Mesenchymal stem cell (in vitro differentiated cells and primary cell): ENCODE results near the gene MED13L.

Experiments used
- DNase-seq: peaks from one replicate; pipeline ENCODE4 v3.0.0-alpha.2; 2013
- H2AFZ ChIP-seq: one replicate; pipeline ENCODE4 v1.6.1; 2013; ENCODE audit warnings: low read depth, mild to moderate bottlenecking, control low read depth, inconsistent platforms, low read length, moderate library complexity
- H2AK5ac ChIP-seq: 2 replicates; pipeline ENCODE4 v1.6.1; 2013; ENCODE audit warnings: low read length, moderate library complexity, mild to moderate bottlenecking, inconsistent platforms; ENCODE audit not compliant: severe bottlenecking
- H2BK120ac ChIP-seq: one replicate; pipeline ENCODE4 v1.6.1; 2013; ENCODE audit warnings: low read depth, mild to moderate bottlenecking, inconsistent platforms, low read length, moderate library complexity
- H2BK12ac ChIP-seq, 2 experiments: one replicate each; pipeline ENCODE4 v1.6.1; 2013; ENCODE audit warnings: inconsistent platforms in 2 of 2, low read length in 2 of 2, mild to moderate bottlenecking in 2 of 2, moderate library complexity in 2 of 2, control low read depth in 1 of 2
- H2BK15ac ChIP-seq: one replicate; pipeline ENCODE4 v1.6.1; 2013; ENCODE audit warnings: mild to moderate bottlenecking, low read depth, inconsistent platforms; ENCODE audit not compliant: poor library complexity, severe bottlenecking
- H2BK5ac ChIP-seq: 2 replicates; pipeline ENCODE4 v1.6.1; 2013; ENCODE audit warnings: low read depth, mild to moderate bottlenecking, low read length, control low read depth, inconsistent platforms; ENCODE audit not compliant: poor library complexity, severe bottlenecking
- H3K14ac ChIP-seq, 2 experiments: one replicate each; pipeline ENCODE4 v1.6.1; 2013; ENCODE audit warnings: inconsistent platforms in 2 of 2, low read length in 2 of 2, control low read depth in 1 of 2, mild to moderate bottlenecking in 1 of 2, moderate library complexity in 1 of 2
- H3K18ac ChIP-seq, 2 experiments: one replicate each; pipeline ENCODE4 v1.6.1; 2013; ENCODE audit warnings: inconsistent platforms in 2 of 2, low read length in 2 of 2, control low read depth in 1 of 2, low read depth in 1 of 2, mild to moderate bottlenecking in 1 of 2
- H3K23ac ChIP-seq, 2 experiments: one replicate each; pipeline ENCODE4 v1.6.1; 2013; ENCODE audit warnings: inconsistent platforms in 2 of 2, low read length in 2 of 2, mild to moderate bottlenecking in 2 of 2, moderate library complexity in 2 of 2, control low read depth in 1 of 2
- H3K27ac ChIP-seq: 2 replicates; pipeline ENCODE4 v1.5.1; 2013; ENCODE audit warnings: mild to moderate bottlenecking, moderate library complexity, low read length, control low read depth, inconsistent platforms; ENCODE audit not compliant: poor library complexity, severe bottlenecking
- H3K27me3 ChIP-seq, 2 experiments: 2 replicates each; pipeline versions ENCODE4 v1.6.1 to v1.7.0; 2013; ENCODE audit warnings: low read length in 2 of 2, mild to moderate bottlenecking in 2 of 2, moderate library complexity in 2 of 2, control low read depth in 1 of 2, inconsistent platforms in 1 of 2; ENCODE audit not compliant: control insufficient read depth in 1 of 2, insufficient read depth in 1 of 2
- H3K36me3 ChIP-seq, 2 experiments: 2 replicates each; pipeline versions ENCODE4 v1.6.1 to v1.7.0; 2013; ENCODE audit warnings: low read length in 2 of 2, control low read depth in 1 of 2, inconsistent platforms in 1 of 2, low read depth in 1 of 2, mild to moderate bottlenecking in 1 of 2; ENCODE audit not compliant: insufficient read depth in 2 of 2, control insufficient read depth in 1 of 2
- H3K4ac ChIP-seq, 2 experiments: one replicate each; pipeline ENCODE4 v1.6.1; 2013; ENCODE audit warnings: inconsistent platforms in 2 of 2, low read length in 2 of 2, mild to moderate bottlenecking in 2 of 2, moderate library complexity in 2 of 2, control low read depth in 1 of 2, low read depth in 1 of 2
- H3K4me1 ChIP-seq: 2 replicates; pipeline ENCODE4 v1.6.1; 2013; ENCODE audit warnings: low read depth, low read length, control low read depth; ENCODE audit not compliant: control insufficient read depth, insufficient read depth
- H3K4me2 ChIP-seq: 2 replicates; pipeline ENCODE4 v1.6.1; 2013; ENCODE audit warnings: low read length, mild to moderate bottlenecking, inconsistent platforms; ENCODE audit not compliant: poor library complexity, severe bottlenecking
- H3K4me3 ChIP-seq, 2 experiments: 2 replicates each; pipeline versions ENCODE4 v1.5.1 to v1.7.0; 2013; ENCODE audit warnings: low read length in 2 of 2, mild to moderate bottlenecking in 2 of 2, control low read depth in 1 of 2, low read depth in 1 of 2; ENCODE audit not compliant: insufficient read depth in 1 of 2
- H3K79me1 ChIP-seq: replicated peaks from 2 replicates; pipeline ENCODE4 v1.6.1; 2013; ENCODE audit warnings: mild to moderate bottlenecking, control low read depth, low read length, inconsistent platforms; ENCODE audit not compliant: poor library complexity, severe bottlenecking
- H3K9ac ChIP-seq: 2 replicates; pipeline ENCODE4 v1.7.0; 2013; ENCODE audit warnings: mild to moderate bottlenecking, low read length, moderate library complexity
- H3K9me3 ChIP-seq: 2 replicates; pipeline ENCODE4 v1.7.0; 2013; ENCODE audit warnings: mild to moderate bottlenecking, low read length; ENCODE audit not compliant: control insufficient read depth
- H4K8ac ChIP-seq: one replicate; pipeline ENCODE4 v1.6.1; 2013; ENCODE audit warnings: inconsistent platforms, mild to moderate bottlenecking, low read length, moderate library complexity
- H4K91ac ChIP-seq: one replicate; pipeline ENCODE4 v1.6.1; 2013; ENCODE audit warnings: mild to moderate bottlenecking, low read length, inconsistent platforms
- WGBS: methylation state at CpG from one replicate; pipeline ENCODE4 v1.1.7; 2013; ENCODE audit warnings: mixed read lengths; 5-methylcytosine and 5-hydroxymethylcytosine counted together

Gene MED13L

DNA sequence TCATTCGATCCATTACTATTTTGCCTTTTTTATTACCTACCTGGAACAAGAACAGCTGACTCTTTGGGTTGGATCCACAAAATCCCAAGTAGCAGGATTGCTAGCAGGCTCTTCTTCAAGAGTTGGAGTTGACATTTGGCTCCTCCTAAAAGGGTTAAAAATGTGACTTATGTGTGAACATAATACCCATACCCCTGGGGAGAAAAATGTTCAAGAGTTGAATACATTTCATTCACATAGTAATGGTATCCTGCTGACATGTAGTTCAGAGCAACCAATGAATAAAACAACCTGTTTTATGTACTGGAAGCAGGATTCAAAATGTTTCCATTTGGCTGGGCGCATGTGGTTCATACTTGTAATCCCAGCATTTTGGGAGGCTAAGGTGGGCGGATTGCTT, 264.7 kb downstream of the MED13L start:
- H2AK5ac ChIP-seq = no peak overlapping the region
- no peaks in the 10 kb centered on the region for H3K4me1 ChIP-seq
- no peak for DNase-seq
- H3K27me3 ChIP-seq = no peaks in the 10 kb centered on the region
- H3K4ac ChIP-seq = no peak overlapping the region
- no peak overlapping the region for H2BK5ac ChIP-seq
- no peak overlapping the region for H4K8ac ChIP-seq
- H2AFZ ChIP-seq = no peak overlapping the region
- no peak overlapping the region for H2BK12ac ChIP-seq
- 100% methylated on average over 2 of the region's 3 CpGs for WGBS
- H3K79me1 ChIP-seq = peaks cover 29% of the 10 kb centered on the region
- H3K36me3 ChIP-seq = peaks cover 18 to 90% of the 10 kb centered on the region in 2 experiments
- no peak overlapping the region for H2BK120ac ChIP-seq
- no peak overlapping the region for H3K27ac ChIP-seq
- H3K9ac ChIP-seq = no peak overlapping the region
- H4K91ac ChIP-seq = no peak overlapping the region
- no peaks in the 10 kb centered on the region for H3K9me3 ChIP-seq
- H3K18ac ChIP-seq = no peak overlapping the region
- H3K4me2 ChIP-seq = no peak overlapping the region
- no peak overlapping the region for H3K4me3 ChIP-seq
- H2BK15ac ChIP-seq = no peak overlapping the region
- H3K23ac ChIP-seq = no peak overlapping the region
- no peak overlapping the region for H3K14ac ChIP-seq

GRCh38 chr12:116011217-116011616, 266.3 kb downstream of the MED13L start:
- Histone ChIP-seq H3K36me3 (peaks cover 15 to 90% of the 10 kb centered on the region in 2 experiments), H3K4me2 (no peak overlapping the region), H2BK5ac (no peak overlapping the region), H3K18ac (no peak overlapping the region), H2BK12ac (no peak overlapping the region), H2AFZ (no peak overlapping the region), H3K27ac (no peak overlapping the region), H4K91ac (no peak overlapping the region), H4K8ac (no peak overlapping the region), H3K4ac (no peak overlapping the region), H2AK5ac (no peak overlapping the region), H3K23ac (no peak overlapping the region), H3K14ac (no peak overlapping the region), H3K9ac (no peak overlapping the region), H3K4me1 (no peaks in the 10 kb centered on the region), H2BK15ac (no peak overlapping the region), H3K79me1 (peaks cover 32% of the 10 kb centered on the region), H2BK120ac (no peak overlapping the region), H3K27me3 (no peaks in the 10 kb centered on the region), H3K9me3 (no peaks in the 10 kb centered on the region), H3K4me3 (no peak overlapping the region)
- WGBS = 93% methylated on average over 2 of the region's 3 CpGs
- DNase-seq = no peak

GRCh38 chr12:116010467-116010866, 267.0 kb downstream of the MED13L start:
- Histone ChIP-seq H3K4me1 (no peaks in the 10 kb centered on the region), H3K27ac (no peak overlapping the region), H2AFZ (no peak overlapping the region), H3K79me1 (peaks cover 35% of the 10 kb centered on the region), H4K91ac (no peak overlapping the region), H3K4ac (no peak overlapping the region), H3K9me3 (no peaks in the 10 kb centered on the region), H3K4me3 (no peak overlapping the region), H3K4me2 (no peak overlapping the region), H2BK120ac (no peak overlapping the region), H3K23ac (no peak overlapping the region), H2BK5ac (no peak overlapping the region), H3K9ac (no peak overlapping the region), H2BK12ac (no peak overlapping the region), H3K18ac (no peak overlapping the region), H3K14ac (no peak overlapping the region), H2BK15ac (no peak overlapping the region), H2AK5ac (no peak overlapping the region), H3K36me3 (peaks cover 18 to 98% of the 10 kb centered on the region in 2 experiments), H4K8ac (no peak overlapping the region), H3K27me3 (no peaks in the 10 kb centered on the region)
- DNase-seq = no peak
- WGBS = 97% methylated on average over 3 of the region's 3 CpGs

DNA sequence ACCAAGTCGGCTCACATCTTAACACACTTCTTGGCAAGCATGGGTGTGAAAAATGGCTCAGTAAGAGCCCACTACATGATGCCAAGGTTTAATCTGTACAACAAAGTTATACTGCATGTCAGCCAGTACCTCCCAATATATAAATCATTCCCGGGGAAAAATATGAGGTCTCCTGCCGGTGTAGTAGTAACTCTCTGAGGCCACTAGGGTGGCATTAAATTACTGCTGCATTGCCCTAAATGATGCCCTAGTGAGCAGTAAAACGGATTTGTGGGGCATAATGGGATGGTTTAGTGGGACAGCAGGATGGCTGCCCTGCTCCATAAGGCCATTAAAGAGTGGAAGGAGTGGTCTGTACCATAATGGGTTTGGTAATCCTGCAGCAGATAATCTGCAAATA, 267.7 kb downstream of the MED13L start:
- Histone ChIP-seq H2AK5ac (no peak overlapping the region), H3K36me3 (peaks cover 18 to 99% of the 10 kb centered on the region in 2 experiments), H3K14ac (no peak overlapping the region), H3K9me3 (no peaks in the 10 kb centered on the region), H3K27ac (no peak overlapping the region), H2BK15ac (no peak overlapping the region), H3K4ac (no peak overlapping the region), H3K79me1 (peaks cover 33% of the 10 kb centered on the region), H3K4me3 (no peak overlapping the region), H2BK5ac (no peak overlapping the region), H3K4me1 (no peaks in the 10 kb centered on the region), H3K27me3 (no peaks in the 10 kb centered on the region), H3K4me2 (no peak overlapping the region), H2BK12ac (no peak overlapping the region), H3K9ac (no peak overlapping the region), H2AFZ (no peak overlapping the region), H2BK120ac (no peak overlapping the region), H3K23ac (no peak overlapping the region), H4K8ac (no peak overlapping the region), H4K91ac (no peak overlapping the region), H3K18ac (no peak overlapping the region)
- WGBS = 94% methylated on average over 4 of the region's 4 CpGs
- DNase-seq = no peak
